IMR-90 (cell line): ENCODE data around the gene MTG1. TPM values are rescaled to one million over a fixed set of nuclear protein-coding genes. Genes with fewer than 3 reads are reported as not detected.

Experiments used
- ATAC-seq: fragments of 200-7000 bp; cut with Tn5 transposase; 2 replicates; pipeline ENCODE4 v1.9.1; 2020; ENCODE audit warnings: low read depth, mild to moderate bottlenecking, moderate library complexity
- BruUV-seq: library from RNA; stranded (reverse); fragments of 400-500 nt; replicated peaks from 2 replicates; lab custom pipeline; 2021; lab: Mats Ljungman, UMichigan
- CTCF ChIA-PET: fragments of 300-600 bp; formaldehyde crosslinking; extraction: SDS; loops from one replicate; lab custom pipeline; 2021; ENCODE audit warnings: antibody characterized with exemption; lab: Yijun Ruan, JAX
- POLR2A ChIA-PET: fragments of 300-600 bp; sonication (Branson Sonifier 250); formaldehyde crosslinking; loops from one replicate; lab custom pipeline; 2022; ENCODE audit warnings: antibody characterized with exemption; ENCODE audit not compliant: unreplicated experiment; lab: Charles Lee
- DNase-seq: peaks from one replicate; pipeline ENCODE4 v3.0.0; 2013
- H2AFZ ChIP-seq: replicated peaks from 2 replicates; pipeline ENCODE3; 2013; ENCODE audit warnings: low read length, mild to moderate bottlenecking; ENCODE audit not compliant: poor library complexity
- H2AK5ac ChIP-seq: 2 replicates; pipeline ENCODE4 v1.6.1; 2013; ENCODE audit warnings: low read depth, low read length, inconsistent platforms
- H2AK9ac ChIP-seq: replicated peaks from 2 replicates; pipeline ENCODE3; 2013; ENCODE audit warnings: mild to moderate bottlenecking, low read depth, low read length, moderate library complexity; ENCODE audit not compliant: poor library complexity
- H2BK120ac ChIP-seq: 2 replicates; pipeline ENCODE4 v1.6.1; 2013; ENCODE audit warnings: low read depth, low read length, inconsistent platforms
- H2BK15ac ChIP-seq: 3 replicates; pipeline ENCODE4 v1.6.1; 2013; ENCODE audit warnings: low read depth, low read length, inconsistent platforms
- H2BK20ac ChIP-seq: 2 replicates; pipeline ENCODE4 v1.6.1; 2013; ENCODE audit warnings: low read depth, mild to moderate bottlenecking, inconsistent platforms, low read length, moderate library complexity
- H2BK5ac ChIP-seq: 2 replicates; pipeline ENCODE4 v1.6.1; 2013; ENCODE audit warnings: mild to moderate bottlenecking, low read depth, low read length, inconsistent platforms; ENCODE audit not compliant: poor library complexity, severe bottlenecking
- H3K14ac ChIP-seq: replicated peaks from 2 replicates; pipeline ENCODE4 v1.6.1; 2013; ENCODE audit warnings: low read depth, low read length, inconsistent platforms
- H3K18ac ChIP-seq: 2 replicates; pipeline ENCODE4 v1.6.1; 2013; ENCODE audit warnings: low read depth, low read length, control low read depth
- H3K23ac ChIP-seq: 2 replicates; pipeline ENCODE4 v1.6.1; 2013; ENCODE audit warnings: low read depth, low read length, inconsistent platforms
- H3K27ac ChIP-seq: 2 replicates; pipeline ENCODE4 v1.5.1; 2013; ENCODE audit warnings: mild to moderate bottlenecking, control low read depth, low read length; ENCODE audit not compliant: insufficient read depth
- H3K27me3 ChIP-seq: 2 replicates; pipeline ENCODE4 v1.6.1; 2013; ENCODE audit warnings: low read length; ENCODE audit not compliant: control insufficient read depth, insufficient read depth
- H3K36me3 ChIP-seq: 2 replicates; pipeline ENCODE4 v1.6.1; 2013; ENCODE audit warnings: low read length, mixed read lengths; ENCODE audit not compliant: control insufficient read depth, insufficient read depth
- H3K4ac ChIP-seq: 2 replicates; pipeline ENCODE4 v1.6.1; 2013; ENCODE audit warnings: low read depth, low read length, inconsistent platforms
- H3K4me1 ChIP-seq: 2 replicates; pipeline ENCODE4 v1.6.1; 2013; ENCODE audit warnings: low read length, mixed read lengths; ENCODE audit not compliant: control insufficient read depth, insufficient read depth
- H3K4me2 ChIP-seq: 2 replicates; pipeline ENCODE4 v1.6.1; 2013; ENCODE audit warnings: low read depth, mild to moderate bottlenecking, control low read depth, low read length, moderate library complexity
- H3K4me3 ChIP-seq: 2 replicates; pipeline ENCODE4 v1.5.1; 2013; ENCODE audit warnings: low read depth, mild to moderate bottlenecking, control low read depth, low read length, moderate library complexity; ENCODE audit not compliant: insufficient read depth
- H3K56ac ChIP-seq: 2 replicates; pipeline ENCODE4 v1.6.1; 2013; ENCODE audit warnings: low read length, inconsistent platforms; ENCODE audit not compliant: insufficient read depth; ENCODE audit errors: extremely low read depth
- H3K79me1 ChIP-seq, 2 experiments: 2 replicates each; pipeline ENCODE4 v1.6.1; 2013; ENCODE audit warnings: low read length in 2 of 2, inconsistent platforms in 1 of 2, low read depth in 1 of 2
- H3K9ac ChIP-seq: 2 replicates; pipeline ENCODE4 v1.6.1; 2013; ENCODE audit warnings: low read depth, low read length, control low read depth
- H3K9me1 ChIP-seq: 2 replicates; pipeline ENCODE4 v1.6.1; 2013; ENCODE audit warnings: low read length, inconsistent platforms; ENCODE audit not compliant: insufficient read depth
- H3K9me3 ChIP-seq: 2 replicates; pipeline ENCODE4 v1.6.1; 2013; ENCODE audit warnings: low read length; ENCODE audit not compliant: control insufficient read depth, insufficient read depth
- H4K20me1 ChIP-seq: 2 replicates; pipeline ENCODE4 v1.6.1; 2013; ENCODE audit warnings: low read length, inconsistent platforms; ENCODE audit not compliant: insufficient read depth
- H4K5ac ChIP-seq: 2 replicates; pipeline ENCODE4 v1.6.1; 2013; ENCODE audit warnings: mild to moderate bottlenecking, low read depth, low read length, control low read depth
- H4K8ac ChIP-seq, 2 experiments: 2 replicates each; pipeline ENCODE4 v1.6.1; 2013; ENCODE audit warnings: low read depth in 2 of 2, low read length in 2 of 2, control low read depth in 1 of 2, inconsistent platforms in 1 of 2
- H4K91ac ChIP-seq: 2 replicates; pipeline ENCODE4 v1.6.1; 2013; ENCODE audit warnings: low read depth, low read length, inconsistent platforms; ENCODE audit not compliant: insufficient read depth
- BHLHE40 ChIP-seq: fragments of 150-350 bp; IDR thresholded peaks from 2 replicates; pipeline ENCODE4 v1.6.1; 2016; ENCODE audit warnings: mild to moderate bottlenecking, low read depth, low read length
- CHD1 ChIP-seq: IDR thresholded peaks from 2 replicates; pipeline ENCODE4 v1.6.1; 2012; ENCODE audit warnings: low read depth, low read length, improper control_type of control experiment
- MAFK ChIP-seq: IDR thresholded peaks from 2 replicates; pipeline ENCODE4 v1.6.1; 2012; ENCODE audit warnings: low read depth, low read length, improper control_type of control experiment
- MXI1 ChIP-seq: IDR thresholded peaks from 2 replicates; pipeline ENCODE4 v1.6.1; 2012; ENCODE audit warnings: low read depth, mild to moderate bottlenecking, low read length, moderate library complexity, borderline replicate concordance
- POLR2A ChIP-seq: IDR thresholded peaks from 2 replicates; pipeline ENCODE4 v1.6.1; 2012; ENCODE audit warnings: mild to moderate bottlenecking, low read depth, low read length
- RAD21 ChIP-seq: IDR thresholded peaks from 2 replicates; pipeline ENCODE4 v1.6.1; 2012; ENCODE audit warnings: low read length, improper control_type of control experiment
- SMC3 ChIP-seq: fragments of 150-350 bp; IDR thresholded peaks from 2 replicates; pipeline ENCODE4 v1.6.1; 2016; ENCODE audit warnings: low read depth, mild to moderate bottlenecking, antibody characterized with exemption, low read length, moderate library complexity
- WGBS, 2 experiments: methylation state at CpG; one replicate each; pipeline versions ENCODE4 v1.1.5 to v1.1.7; 2013; ENCODE audit warnings: missing lambda C conversion rate in 2 of 2; ENCODE audit not compliant: insufficient read length in 1 of 2; ENCODE audit errors: extremely low coverage in 2 of 2; 5-methylcytosine and 5-hydroxymethylcytosine counted together
- dilution Hi-C: fragments of 300-500 bp; cut with HindIII; formaldehyde crosslinking; loops from one replicate; pipeline ENCODE4 v1.14.3; 2018; ENCODE audit warnings: low sequenced_read_pairs; ENCODE audit not compliant: unreplicated experiment
- in situ Hi-C: fragments of 300-500 bp; cut with MboI; formaldehyde crosslinking; loops from 3 replicates; pipeline ENCODE4 v1.14.3; 2019; ENCODE audit warnings: low sequenced_read_pairs, inconsistent platforms, mixed read lengths
- intact Hi-C: fragments of 100-400 bp; cut with micrococcal nuclease; formaldehyde crosslinking; loops from 2 replicates; pipeline ENCODE4 v1.10.0; 2022
- polyA plus RNA-seq, 3 experiments: library from polyadenylated mRNA; depleted of rRNA; stranded (reverse); fragments of >200 nt; gene quantifications; 2 replicates each; pipeline ENCODE4 v1.2.3, GENCODE V29; 2012; ENCODE audit warnings: low replicate concordance in 1 of 3
- total RNA-seq: library from RNA; depleted of rRNA; stranded (reverse); fragments of >200 nt; gene quantifications from 2 replicates; pipeline ENCODE4 v1.2.3, GENCODE V29; 2012
- TF ChIP-seq, protein P1 (sequence below): fragments of 150-350 bp; IDR thresholded peaks from 2 replicates; pipeline ENCODE4 v1.6.1; 2016; ENCODE audit warnings: low read depth, mild to moderate bottlenecking, low read length, moderate library complexity, borderline replicate concordance

MTG1 gene
- total and polyA plus RNA-seq, 2 of the 4 experiments (the other 2 are of a cell fraction) = 38.5 to 64.8 TPM

- dilution Hi-C loops = no loop called here
- no peak overlapping the region for H3K18ac ChIP-seq
- no peak overlapping the region for H2BK15ac ChIP-seq
- intact Hi-C loops = no loop called here
- no peak overlapping the region for H2BK20ac ChIP-seq
- no TSS peak for BruUV-seq
- no peak overlapping the region for H3K4me3 ChIP-seq
- H2AK5ac ChIP-seq = no peak overlapping the region
- no peaks in the 10 kb centered on the region for H3K9me3 ChIP-seq
- H4K5ac ChIP-seq = no peak overlapping the region
- H2BK5ac ChIP-seq = no peak overlapping the region
- no peaks in the 10 kb centered on the region for H3K27me3 ChIP-seq
- in situ Hi-C loops = no loop called here
- no peak overlapping the region for H3K23ac ChIP-seq
- peaks cover under 1 to 4% of the 10 kb centered on the region in 2 experiments; a peak in 2 of 4 replicates for H3K79me1 ChIP-seq
- WGBS, 2 experiments = 90% methylated on average over 10 of the region's 18 CpGs; no CpG with 5 or more reads in 1 of the 2 experiments
- no peak overlapping the region for H3K27ac ChIP-seq
- POLR2A ChIA-PET = no interaction called here
- H3K4me2 ChIP-seq = no peak overlapping the region
- ATAC-seq (no peak), DNase-seq (no peak)
- H3K14ac ChIP-seq = no peak overlapping the region
- no peaks in the 10 kb centered on the region; the same call in 1 of the 2 replicates for H3K9me1 ChIP-seq
- no peak overlapping the region for H4K8ac ChIP-seq
- no peaks in the 10 kb centered on the region for H4K20me1 ChIP-seq
- H2AFZ ChIP-seq = no peak overlapping the region
- H4K91ac ChIP-seq = no peak overlapping the region
- CTCF ChIA-PET = interaction anchor here (0.5 kb wide), 1 partner anchor 252 kb away, joined by 4 read pairs; no protein-coding TSS in a partner anchor
- H3K9ac ChIP-seq = no peak overlapping the region
- no peak for TF ChIP-seq CHD1
- no peak for TF ChIP-seq MAFK
- no peak for TF ChIP-seq MXI1
- TF ChIP-seq BHLHE40 = no peak
- TF ChIP-seq SMC3 = no peak
- no peak for TF ChIP-seq RAD21
- TF ChIP-seq POLR2A = no peak
- TF ChIP-seq, protein P1, sequence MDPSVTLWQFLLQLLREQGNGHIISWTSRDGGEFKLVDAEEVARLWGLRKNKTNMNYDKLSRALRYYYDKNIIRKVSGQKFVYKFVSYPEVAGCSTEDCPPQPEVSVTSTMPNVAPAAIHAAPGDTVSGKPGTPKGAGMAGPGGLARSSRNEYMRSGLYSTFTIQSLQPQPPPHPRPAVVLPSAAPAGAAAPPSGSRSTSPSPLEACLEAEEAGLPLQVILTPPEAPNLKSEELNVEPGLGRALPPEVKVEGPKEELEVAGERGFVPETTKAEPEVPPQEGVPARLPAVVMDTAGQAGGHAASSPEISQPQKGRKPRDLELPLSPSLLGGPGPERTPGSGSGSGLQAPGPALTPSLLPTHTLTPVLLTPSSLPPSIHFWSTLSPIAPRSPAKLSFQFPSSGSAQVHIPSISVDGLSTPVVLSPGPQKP = no peak
- no peak overlapping the region for H3K4ac ChIP-seq
- no peak overlapping the region for H3K56ac ChIP-seq
- H2AK9ac ChIP-seq = no peak overlapping the region
- no peak overlapping the region for H2BK120ac ChIP-seq
- H3K4me1 ChIP-seq = peaks cover 2% of the 10 kb centered on the region; the same call in 1 of the 2 replicates
- H3K36me3 ChIP-seq = peaks cover 39% of the 10 kb centered on the region
These were observed 32.0 kb upstream of the MTG1 start for GRCh38 chr10:133361773-133362441.
